Measurements from ENCODE around the gene VPS51. TPM values are rescaled to one million over a fixed set of nuclear protein-coding genes. Genes with fewer than 3 reads are reported as not detected.

VPS51 gene
- total RNA-seq, 2 donors from 2014 or later = 323 to 542 TPM

DNA sequence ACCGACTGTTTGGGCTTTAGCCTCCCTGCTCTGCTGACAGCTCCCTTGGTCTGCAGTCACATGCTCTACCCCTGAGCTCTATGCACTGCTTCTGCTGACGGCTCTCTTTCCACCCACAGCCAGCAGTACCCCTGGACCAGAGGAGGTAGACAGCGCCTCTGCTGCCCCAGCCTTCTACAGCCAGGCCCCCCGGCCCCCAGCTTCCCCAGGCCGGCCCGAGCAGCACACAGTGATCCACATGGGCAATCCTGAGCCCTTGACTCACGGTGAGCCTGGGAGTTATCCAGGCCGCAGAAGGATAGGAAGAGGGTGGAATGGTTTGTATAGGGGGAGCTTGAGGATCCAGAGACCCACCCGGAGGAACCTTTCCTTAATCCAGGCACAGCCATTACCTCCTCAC is 9.2 kb upstream of the VPS51 start:
- H3K4me3 ChIP-seq = no peak overlapping the region
- H3K9me3 ChIP-seq = no peaks in the 10 kb centered on the region
- H3K36me3 ChIP-seq = peaks cover 0 to 5% of the 10 kb centered on the region in 2 donors
- 92% methylated on average over 9 of the region's 9 CpGs for WGBS
- no peak for TF ChIP-seq POLR2AphosphoS5 (IDR thresholded peaks at IDR 0.05)
- TF ChIP-seq, protein P1, sequence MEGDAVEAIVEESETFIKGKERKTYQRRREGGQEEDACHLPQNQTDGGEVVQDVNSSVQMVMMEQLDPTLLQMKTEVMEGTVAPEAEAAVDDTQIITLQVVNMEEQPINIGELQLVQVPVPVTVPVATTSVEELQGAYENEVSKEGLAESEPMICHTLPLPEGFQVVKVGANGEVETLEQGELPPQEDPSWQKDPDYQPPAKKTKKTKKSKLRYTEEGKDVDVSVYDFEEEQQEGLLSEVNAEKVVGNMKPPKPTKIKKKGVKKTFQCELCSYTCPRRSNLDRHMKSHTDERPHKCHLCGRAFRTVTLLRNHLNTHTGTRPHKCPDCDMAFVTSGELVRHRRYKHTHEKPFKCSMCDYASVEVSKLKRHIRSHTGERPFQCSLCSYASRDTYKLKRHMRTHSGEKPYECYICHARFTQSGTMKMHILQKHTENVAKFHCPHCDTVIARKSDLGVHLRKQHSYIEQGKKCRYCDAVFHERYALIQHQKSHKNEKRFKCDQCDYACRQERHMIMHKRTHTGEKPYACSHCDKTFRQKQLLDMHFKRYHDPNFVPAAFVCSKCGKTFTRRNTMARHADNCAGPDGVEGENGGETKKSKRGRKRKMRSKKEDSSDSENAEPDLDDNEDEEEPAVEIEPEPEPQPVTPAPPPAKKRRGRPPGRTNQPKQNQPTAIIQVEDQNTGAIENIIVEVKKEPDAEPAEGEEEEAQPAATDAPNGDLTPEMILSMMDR (IDR thresholded peaks at IDR 0.05) = no peak
- no peak for TF ChIP-seq POLR2A (IDR thresholded peaks at IDR 0.05)
- peaks cover 5% of the 10 kb centered on the region for H3K4me1 ChIP-seq (replicated peaks)
- no peak for DNase-seq (ENCODE audit: low spot score)
- no peak overlapping the region for H3K27ac ChIP-seq
- intact Hi-C loops (cut with DNase I) = no loop called here
- no peaks in the 10 kb centered on the region for H3K27me3 ChIP-seq (replicated peaks; ENCODE audit: insufficient read depth)

DNA sequence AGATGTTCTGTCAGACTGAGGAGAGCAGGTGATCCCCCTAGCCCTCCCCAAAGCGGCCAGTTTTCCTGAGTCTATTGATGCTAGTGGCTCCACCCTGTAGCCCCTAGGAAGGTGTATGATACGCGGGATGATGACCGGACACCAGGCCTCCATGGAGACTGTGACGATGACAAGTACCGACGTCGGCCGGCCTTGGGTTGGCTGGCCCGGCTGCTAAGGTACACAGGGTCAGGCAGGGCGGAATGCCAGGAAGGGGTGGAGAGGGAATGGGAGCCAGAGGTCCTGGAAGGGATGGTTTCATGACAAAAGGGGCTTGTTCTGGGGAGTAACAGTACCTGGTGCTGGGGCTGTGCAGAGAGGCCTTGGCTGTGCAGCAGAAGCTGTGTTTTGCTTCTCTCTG is 8.8 kb upstream of the VPS51 start:
- Histone ChIP-seq H3K27me3 (replicated peaks; ENCODE audit: insufficient read depth) (no peaks in the 10 kb centered on the region), H3K36me3 (peaks cover 0 to 5% of the 10 kb centered on the region in 2 donors), H3K27ac (no peak overlapping the region), H3K9me3 (no peaks in the 10 kb centered on the region), H3K4me3 (no peak overlapping the region), H3K4me1 (replicated peaks) (peaks cover 5% of the 10 kb centered on the region)
- intact Hi-C loops (cut with DNase I) = no loop called here
- DNase-seq (ENCODE audit: low spot score) = no peak
- TF ChIP-seq POLR2AphosphoS5 (IDR thresholded peaks at IDR 0.05) (no peak), POLR2A (IDR thresholded peaks at IDR 0.05) (no peak)
- TF ChIP-seq, protein P1 (IDR thresholded peaks at IDR 0.05) = no peak
- 91% methylated on average over 11 of the region's 11 CpGs for WGBS

DNA sequence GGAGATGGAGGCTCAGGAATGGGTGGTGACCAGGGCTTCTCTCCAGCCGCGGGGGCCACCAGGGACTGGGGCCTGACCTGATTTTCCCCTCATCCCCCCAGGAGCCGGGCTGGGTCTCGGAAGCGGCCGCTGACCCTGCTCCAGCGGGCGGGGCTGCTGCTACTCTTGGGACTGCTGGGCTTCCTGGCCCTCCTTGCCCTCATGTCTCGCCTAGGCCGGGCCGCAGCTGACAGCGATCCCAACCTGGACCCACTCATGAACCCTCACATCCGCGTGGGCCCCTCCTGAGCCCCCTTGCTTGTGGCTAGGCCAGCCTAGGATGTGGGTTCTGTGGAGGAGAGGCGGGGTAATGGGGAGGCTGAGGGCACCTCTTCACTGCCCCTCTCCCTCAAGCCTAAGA is 8.2 kb upstream of the VPS51 start:
- intact Hi-C loops (cut with DNase I) = no loop called here
- Histone ChIP-seq H3K27ac (no peak overlapping the region), H3K36me3 (peaks cover 0 to 5% of the 10 kb centered on the region in 2 donors), H3K4me1 (replicated peaks) (peaks cover 5% of the 10 kb centered on the region), H3K9me3 (no peaks in the 10 kb centered on the region), H3K4me3 (no peak overlapping the region), H3K27me3 (replicated peaks; ENCODE audit: insufficient read depth) (no peaks in the 10 kb centered on the region)
- DNase-seq (ENCODE audit: low spot score) = no peak
- TF ChIP-seq, protein P1 (IDR thresholded peaks at IDR 0.05) = no peak
- TF ChIP-seq POLR2A (IDR thresholded peaks at IDR 0.05) (no peak), POLR2AphosphoS5 (IDR thresholded peaks at IDR 0.05) (no peak)
- 96% methylated on average over 15 of the region's 15 CpGs for WGBS

DNA sequence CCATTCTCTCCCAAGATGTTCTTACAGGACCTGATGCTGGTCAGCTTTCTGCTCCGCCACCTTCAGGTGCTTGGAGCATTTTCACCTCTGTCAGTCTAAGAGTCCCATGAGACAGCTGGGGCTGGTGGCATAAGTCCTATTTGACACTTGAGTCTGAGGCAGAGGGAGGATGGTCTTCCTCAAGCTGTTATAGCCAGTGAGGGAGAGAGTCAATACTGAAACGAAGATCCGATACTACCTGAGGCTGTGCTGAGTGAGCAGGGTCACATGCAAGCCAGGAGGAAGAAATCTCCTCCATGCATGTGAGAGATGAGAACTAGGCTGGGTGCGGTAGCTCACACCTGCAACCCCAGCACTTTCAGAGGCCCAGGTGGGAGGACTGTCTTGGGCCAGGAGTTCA is 6.4 kb upstream of the VPS51 start:
- TF ChIP-seq POLR2A (IDR thresholded peaks at IDR 0.05) = no peak
- no peak for TF ChIP-seq POLR2AphosphoS5 (IDR thresholded peaks at IDR 0.05)
- TF ChIP-seq, protein P1 (IDR thresholded peaks at IDR 0.05) = no peak
- H3K36me3 ChIP-seq = peaks cover 0 to 5% of the 10 kb centered on the region in 2 donors
- no peak for DNase-seq (ENCODE audit: low spot score)
- intact Hi-C loops (cut with DNase I) = no loop called here
- WGBS = 88% methylated on average over 4 of the region's 4 CpGs
- no peak overlapping the region for H3K27ac ChIP-seq
- no peaks in the 10 kb centered on the region for H3K27me3 ChIP-seq (replicated peaks; ENCODE audit: insufficient read depth)
- peaks cover 5% of the 10 kb centered on the region for H3K4me1 ChIP-seq (replicated peaks)
- no peak overlapping the region for H3K4me3 ChIP-seq
- no peaks in the 10 kb centered on the region for H3K9me3 ChIP-seq

DNA sequence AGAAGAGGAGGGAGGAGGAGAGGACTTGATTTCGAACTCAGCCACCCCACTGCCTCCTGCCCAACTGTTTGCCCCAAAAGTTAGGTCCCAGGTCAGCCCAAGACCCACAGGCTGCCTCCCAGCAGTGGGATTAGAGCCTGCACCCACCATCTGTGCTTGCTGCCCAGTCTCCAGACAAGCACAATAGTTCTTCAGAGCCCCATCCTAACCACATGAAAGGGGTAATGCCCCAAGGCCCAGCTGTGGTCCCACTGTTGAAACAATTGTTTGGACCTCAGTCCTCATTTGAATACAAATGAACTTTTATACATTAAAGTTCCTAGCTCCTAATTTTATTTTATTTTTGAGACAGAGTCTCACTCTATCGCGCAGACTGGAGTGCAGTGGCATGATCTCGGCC is 5.4 kb upstream of the VPS51 start:
- H3K4me3 ChIP-seq = no peak overlapping the region
- no peaks in the 10 kb centered on the region for H3K27me3 ChIP-seq (replicated peaks; ENCODE audit: insufficient read depth)
- no peaks in the 10 kb centered on the region for H3K4me1 ChIP-seq (replicated peaks)
- DNase-seq (ENCODE audit: low spot score) = no peak
- TF ChIP-seq POLR2A (IDR thresholded peaks at IDR 0.05) (no peak), POLR2AphosphoS5 (IDR thresholded peaks at IDR 0.05) (no peak)
- TF ChIP-seq, protein P1 (IDR thresholded peaks at IDR 0.05) = no peak
- 91% methylated on average over 4 of the region's 4 CpGs for WGBS
- H3K27ac ChIP-seq = no peak overlapping the region
- peaks cover 0 to 5% of the 10 kb centered on the region in 2 donors for H3K36me3 ChIP-seq
- intact Hi-C loops (cut with DNase I) = no loop called here
- H3K9me3 ChIP-seq = no peaks in the 10 kb centered on the region
